HG03108 (cell line): ENCODE measurements around the gene ALKBH5.

Source experiments
- ATAC-seq: cut with Tn5 transposase; IDR thresholded peaks from one replicate; pipeline ENCODE4 v1.9.1; 2021; ENCODE audit warnings: moderate library complexity; ENCODE audit not compliant: unreplicated experiment

ALKBH5 gene

DNA sequence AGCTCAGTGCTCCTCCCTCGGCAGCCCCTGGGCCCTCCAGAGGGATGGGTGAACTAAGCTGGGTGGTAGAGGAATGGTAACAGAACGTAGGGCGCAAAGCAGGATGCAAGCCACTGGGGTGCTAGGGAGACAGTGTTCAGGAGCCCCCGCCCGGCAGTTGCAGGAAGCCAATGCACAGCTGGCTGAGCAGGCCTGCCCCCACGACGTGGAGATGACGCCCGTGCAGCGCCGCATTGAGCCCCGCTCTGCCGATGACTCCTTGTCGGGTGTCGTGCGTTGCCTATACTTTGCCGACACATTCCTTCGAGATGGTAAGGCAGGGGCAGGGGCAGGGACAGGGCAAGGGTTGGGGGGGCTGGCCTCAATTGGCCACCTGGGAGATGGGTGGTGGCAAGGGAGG, 54.7 kb downstream of the ALKBH5 start:
- no peak for ATAC-seq

DNA sequence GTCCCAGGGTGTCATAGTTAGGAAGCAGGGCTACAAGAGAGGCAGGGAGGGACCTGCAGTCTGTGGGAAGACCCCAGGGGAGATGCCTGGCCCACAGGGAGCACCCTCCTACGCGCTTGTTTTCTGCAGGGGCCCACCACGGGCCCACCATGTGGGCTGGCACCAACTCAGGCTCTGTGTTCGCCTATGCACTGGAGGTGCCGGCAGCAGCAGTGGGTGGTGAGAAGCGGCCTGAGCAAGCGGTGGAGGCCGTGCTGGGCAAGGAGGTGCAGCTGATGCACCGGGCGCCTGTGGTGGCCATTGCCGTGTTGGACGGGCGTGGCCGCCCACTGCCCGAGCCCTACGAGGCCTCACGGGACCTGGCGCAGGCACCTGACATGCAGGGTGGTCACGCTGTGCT, 56.8 kb downstream of the ALKBH5 start:
- no peak for ATAC-seq

GRCh38 chr17:18241229-18241871, 57.7 kb downstream of the ALKBH5 start:
- no peak for ATAC-seq

- no peak for ATAC-seq
These were observed 61.6 kb downstream of the ALKBH5 start for GRCh38 chr17:18245038-18245776.

DNA sequence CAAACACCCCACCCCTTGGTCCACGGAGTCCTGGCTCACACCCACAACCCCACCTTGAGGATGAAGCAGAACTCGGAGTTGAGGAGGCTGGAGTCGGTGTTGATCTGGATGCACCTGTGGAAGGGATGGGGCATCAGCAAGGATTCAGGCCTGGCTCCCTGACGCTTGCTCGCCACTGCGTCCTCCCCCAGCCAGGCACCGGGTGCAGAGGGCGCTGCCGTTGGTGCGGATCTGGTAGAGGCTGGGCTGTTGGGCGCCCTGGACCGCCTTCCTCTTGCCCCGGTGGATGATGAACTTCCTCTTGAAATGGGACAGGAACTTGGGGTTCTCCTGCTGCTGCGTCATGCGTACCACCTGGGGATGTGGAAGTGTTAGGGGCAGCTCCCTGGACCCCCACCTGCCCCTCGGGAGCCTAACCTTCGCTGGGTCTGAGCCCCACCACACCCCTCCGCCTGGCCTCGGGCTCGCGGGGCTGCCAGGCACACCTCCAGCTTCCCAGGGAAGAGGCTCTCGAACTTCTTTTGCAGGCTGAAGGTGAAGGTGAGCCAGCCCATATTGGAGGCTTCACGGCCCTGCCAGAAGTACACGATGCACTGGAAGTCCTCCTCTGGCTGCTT, 62.6 kb downstream of the ALKBH5 start:
- no peak for ATAC-seq

GRCh38 chr17:18246880-18247612, 63.4 kb downstream of the ALKBH5 start:
- ATAC-seq = no peak

GRCh38 chr17:18247613-18248001, 64.0 kb downstream of the ALKBH5 start:
- no peak for ATAC-seq

DNA sequence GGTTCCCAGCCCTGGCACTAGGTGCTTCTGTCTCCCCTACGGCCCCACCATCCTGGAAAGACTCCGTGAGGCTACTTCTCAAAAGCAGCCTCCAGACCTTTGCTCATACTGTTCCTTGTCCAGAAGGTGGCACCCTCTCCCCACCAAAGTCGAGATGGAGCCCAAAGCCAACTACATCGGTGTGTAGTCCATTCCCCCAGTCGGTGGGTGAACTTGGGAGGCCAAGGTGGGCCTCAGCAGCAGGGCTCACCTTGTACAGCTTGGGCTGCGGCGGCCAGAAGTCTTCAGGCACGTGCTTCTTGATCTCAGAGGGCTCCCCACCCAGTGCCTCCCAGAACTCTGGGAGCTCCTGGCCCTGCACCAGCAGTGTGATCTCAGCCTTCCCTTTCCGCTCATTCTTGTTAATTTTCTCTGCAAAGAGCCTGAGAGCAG, 64.7 kb downstream of the ALKBH5 start:
- ATAC-seq = no peak

DNA sequence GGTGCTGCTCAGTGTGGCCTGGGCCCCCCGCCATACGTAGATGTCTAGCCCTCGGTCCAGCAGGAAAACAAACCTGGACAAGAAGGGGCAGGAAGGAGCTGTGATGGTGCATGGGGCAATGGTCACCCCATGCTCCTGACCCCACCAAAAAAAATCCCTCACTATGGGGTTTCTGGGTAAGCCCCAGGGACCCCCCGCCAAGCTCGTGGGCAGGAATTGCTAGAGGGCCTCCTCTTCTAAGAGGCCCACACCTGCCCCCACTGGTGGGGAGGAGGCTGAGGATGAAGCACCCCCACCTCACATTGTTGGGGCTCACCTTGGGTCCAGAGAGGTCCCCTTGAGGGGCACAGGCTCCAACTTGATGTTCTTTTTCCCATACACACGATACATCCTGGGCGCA, 65.2 kb downstream of the ALKBH5 start:
- no peak for ATAC-seq

- no peak for ATAC-seq
These were observed 66.6 kb downstream of the ALKBH5 start for GRCh38 chr17:18250259-18250658.

GRCh38 chr17:18250708-18251107, 67.1 kb downstream of the ALKBH5 start:
- no peak for ATAC-seq

- no peak for ATAC-seq
These were observed 67.6 kb downstream of the ALKBH5 start for GRCh38 chr17:18251204-18251603.

- ATAC-seq = no peak
These were observed 68.5 kb downstream of the ALKBH5 start for GRCh38 chr17:18252160-18252559.

DNA sequence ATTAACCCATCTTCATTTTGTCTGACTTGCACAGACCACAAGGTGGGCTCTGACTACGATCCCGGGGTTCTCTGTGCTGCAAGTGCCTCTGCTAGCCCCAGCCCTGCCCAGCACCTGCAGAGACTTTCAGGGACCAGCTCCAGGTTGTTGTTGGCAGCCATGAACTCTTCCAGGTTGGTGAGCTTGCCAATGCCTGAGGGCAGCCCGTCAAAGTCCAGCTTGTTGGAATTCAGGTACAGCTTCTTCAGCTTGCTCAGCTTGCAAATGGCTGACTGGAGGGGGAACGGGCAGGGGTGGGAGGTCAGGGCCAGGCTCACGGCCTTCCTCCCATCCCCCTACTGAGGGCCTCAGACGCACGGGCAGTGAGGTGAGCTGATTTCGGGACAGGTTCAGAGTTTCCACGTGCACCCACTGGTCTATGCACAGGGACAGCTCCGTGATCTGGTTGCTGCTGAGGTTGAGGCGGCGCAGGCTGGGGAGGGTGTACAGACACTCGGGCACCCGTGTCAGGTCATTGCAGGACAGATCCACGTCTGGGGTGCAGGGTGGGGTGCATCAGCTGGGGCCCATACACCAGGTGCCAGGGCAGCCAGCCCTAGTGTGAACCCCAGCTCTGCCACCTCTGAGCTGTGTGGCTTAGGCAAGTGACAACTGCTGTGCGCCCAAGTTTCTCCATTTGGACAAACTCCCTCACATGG, 69.7 kb downstream of the ALKBH5 start:
- no peak for ATAC-seq

DNA sequence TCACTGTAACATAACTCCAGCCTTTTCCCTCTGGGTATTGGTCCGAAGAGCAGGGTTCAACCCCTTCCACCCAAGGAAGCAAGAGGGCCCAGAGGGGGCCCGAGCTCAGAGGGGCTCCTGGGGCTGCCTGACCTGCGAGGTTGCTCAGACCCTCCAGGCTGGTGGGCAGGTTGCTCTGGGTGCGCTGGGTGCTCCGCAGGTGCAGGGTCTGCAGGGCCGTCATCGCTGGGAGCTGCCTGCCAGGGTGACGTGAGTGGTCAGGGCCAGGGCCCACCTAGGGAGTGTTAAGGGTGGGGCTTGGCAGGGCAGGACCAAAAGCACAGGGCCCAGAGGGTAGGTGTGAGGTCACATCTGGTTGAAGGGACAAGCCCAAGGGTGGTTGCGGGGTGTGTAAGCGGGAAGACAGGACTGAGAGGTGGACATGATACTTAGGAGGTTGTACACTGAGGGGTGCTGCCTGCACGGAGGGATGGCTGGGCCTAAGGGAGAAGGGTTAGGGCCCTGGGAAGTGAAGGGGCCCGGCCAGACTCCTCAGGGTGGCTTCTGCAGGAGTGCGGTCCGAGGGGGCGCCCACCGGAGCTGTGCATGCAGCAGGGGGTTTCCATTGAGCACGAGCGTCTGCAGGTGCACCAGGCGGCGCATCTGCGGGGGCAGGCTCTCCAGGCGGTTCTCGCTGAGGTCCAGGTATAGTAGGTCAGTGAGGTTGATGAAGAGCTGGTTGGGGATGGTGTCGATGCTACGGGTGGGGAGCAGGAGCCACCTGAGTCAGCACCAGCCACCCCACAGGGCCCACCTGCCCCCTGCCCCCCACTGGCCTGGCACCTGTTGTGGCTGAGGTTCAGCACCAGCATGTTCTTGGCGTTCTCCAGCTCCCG, 70.6 kb downstream of the ALKBH5 start:
- no peak for ATAC-seq

DNA sequence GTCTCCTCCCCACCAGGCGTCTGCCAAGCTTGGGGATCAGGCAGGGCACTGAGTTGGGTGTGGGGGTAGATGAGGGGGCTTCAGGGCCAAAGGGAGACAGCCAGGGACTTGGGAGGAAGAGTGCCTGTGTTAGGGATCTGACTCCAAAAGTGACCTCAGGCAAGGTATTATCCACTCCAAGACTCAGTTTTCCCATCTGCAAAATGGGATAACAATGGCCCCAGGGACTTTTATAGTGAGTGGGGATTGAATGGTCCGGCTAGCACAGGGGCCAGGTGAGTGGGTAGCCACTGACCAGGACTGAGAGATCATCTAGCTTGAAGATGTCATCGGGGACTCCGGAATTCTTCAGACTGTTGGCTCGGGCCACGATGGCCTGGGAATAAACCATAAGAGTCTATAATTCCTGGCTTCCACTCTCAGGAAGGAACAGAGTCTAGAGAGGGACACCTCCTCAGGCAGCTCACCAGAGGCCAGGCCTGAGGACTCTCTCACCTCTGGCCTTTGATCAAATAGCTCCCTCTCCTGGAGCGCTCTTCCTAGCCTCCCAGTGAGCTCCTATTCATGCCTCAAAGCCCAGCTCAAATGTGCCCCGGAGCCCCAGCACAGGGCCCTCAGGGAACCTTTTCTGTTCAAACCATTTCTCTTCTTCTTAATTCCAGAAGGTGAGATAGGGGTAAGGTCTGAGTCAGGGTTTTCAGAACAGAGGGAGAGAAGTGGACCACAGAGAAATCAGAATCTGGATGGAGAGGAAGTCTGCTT, 71.4 kb downstream of the ALKBH5 start:
- ATAC-seq = no peak

- ATAC-seq = no peak
These were observed 72.7 kb downstream of the ALKBH5 start for GRCh38 chr17:18256351-18256750.

- no peak for ATAC-seq
These were observed 73.1 kb downstream of the ALKBH5 start for GRCh38 chr17:18256776-18257175.

- ATAC-seq = no peak
These were observed 73.8 kb downstream of the ALKBH5 start for GRCh38 chr17:18257268-18257981.
